D721Med (cell line): Measurements from ENCODE around the gene RRP12.
A peak's percentile ranks its signal among the peaks of the same experiment; 100 is the strongest.

Experiments
- DNase-seq: peaks from one replicate; pipeline ENCODE4 v3.0.0; 2011; ENCODE audit warnings: low spot score; ENCODE audit not compliant: insufficient read length
- FAIRE-seq: peaks from 2 replicates; lab custom pipeline; 2011; peaks lifted over from hg19 to GRCh38; lab: Jason Lieb, UNC
- TF ChIP-seq, protein P1 (sequence below): IDR thresholded peaks from 2 replicates; pipeline ENCODE4 v1.5.1; 2012; ENCODE audit warnings: mild to moderate bottlenecking, control low read depth; ENCODE audit not compliant: insufficient read depth; ENCODE audit errors: missing control alignments

Gene RRP12

DNA sequence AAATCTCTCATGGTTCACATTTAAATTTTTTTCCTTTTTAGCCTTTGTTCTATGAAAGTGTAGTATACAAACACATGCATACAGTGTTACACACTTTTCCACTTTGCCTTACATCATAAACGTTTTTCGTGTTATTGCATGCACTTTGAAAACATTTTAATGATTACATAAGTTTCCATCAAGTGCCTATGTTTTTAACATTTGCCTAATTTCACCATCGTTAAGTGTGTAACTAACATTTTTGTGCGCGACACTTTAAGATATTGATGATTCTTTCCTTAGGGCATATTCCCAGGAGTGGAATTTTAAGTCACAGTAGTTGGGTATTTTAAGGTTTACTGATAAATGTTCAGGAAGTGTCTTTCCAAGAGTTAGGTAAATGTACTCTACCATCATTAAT, 65.1 kb downstream of the RRP12 start:
- FAIRE-seq (peak; percentile 16), DNase-seq (no peak)
- TF ChIP-seq, protein P1, sequence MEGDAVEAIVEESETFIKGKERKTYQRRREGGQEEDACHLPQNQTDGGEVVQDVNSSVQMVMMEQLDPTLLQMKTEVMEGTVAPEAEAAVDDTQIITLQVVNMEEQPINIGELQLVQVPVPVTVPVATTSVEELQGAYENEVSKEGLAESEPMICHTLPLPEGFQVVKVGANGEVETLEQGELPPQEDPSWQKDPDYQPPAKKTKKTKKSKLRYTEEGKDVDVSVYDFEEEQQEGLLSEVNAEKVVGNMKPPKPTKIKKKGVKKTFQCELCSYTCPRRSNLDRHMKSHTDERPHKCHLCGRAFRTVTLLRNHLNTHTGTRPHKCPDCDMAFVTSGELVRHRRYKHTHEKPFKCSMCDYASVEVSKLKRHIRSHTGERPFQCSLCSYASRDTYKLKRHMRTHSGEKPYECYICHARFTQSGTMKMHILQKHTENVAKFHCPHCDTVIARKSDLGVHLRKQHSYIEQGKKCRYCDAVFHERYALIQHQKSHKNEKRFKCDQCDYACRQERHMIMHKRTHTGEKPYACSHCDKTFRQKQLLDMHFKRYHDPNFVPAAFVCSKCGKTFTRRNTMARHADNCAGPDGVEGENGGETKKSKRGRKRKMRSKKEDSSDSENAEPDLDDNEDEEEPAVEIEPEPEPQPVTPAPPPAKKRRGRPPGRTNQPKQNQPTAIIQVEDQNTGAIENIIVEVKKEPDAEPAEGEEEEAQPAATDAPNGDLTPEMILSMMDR = no peak

DNA sequence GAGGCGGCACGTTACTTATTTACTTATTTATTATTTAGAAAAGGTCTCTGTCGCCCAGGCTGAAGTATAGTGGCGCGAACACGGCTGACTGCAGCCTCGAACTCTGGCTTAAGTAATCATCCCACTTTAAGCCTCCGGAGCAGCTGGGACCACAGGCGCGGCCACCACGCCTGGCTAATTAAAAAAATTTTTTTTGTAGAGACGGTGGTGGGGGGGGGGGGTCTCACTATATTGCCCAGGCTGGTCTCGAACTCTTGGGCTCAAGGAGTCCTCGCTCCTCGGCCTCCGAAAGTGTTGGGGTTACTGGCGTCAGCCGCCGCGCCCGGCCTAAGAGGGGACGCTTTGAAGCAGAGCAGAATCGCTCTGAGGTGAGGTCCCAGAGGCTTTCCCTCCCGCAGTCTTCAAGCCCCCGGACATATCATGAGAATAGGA, 65.9 kb downstream of the RRP12 start:
- no peak for FAIRE-seq
- TF ChIP-seq, protein P1 = no peak
- no peak for DNase-seq

DNA sequence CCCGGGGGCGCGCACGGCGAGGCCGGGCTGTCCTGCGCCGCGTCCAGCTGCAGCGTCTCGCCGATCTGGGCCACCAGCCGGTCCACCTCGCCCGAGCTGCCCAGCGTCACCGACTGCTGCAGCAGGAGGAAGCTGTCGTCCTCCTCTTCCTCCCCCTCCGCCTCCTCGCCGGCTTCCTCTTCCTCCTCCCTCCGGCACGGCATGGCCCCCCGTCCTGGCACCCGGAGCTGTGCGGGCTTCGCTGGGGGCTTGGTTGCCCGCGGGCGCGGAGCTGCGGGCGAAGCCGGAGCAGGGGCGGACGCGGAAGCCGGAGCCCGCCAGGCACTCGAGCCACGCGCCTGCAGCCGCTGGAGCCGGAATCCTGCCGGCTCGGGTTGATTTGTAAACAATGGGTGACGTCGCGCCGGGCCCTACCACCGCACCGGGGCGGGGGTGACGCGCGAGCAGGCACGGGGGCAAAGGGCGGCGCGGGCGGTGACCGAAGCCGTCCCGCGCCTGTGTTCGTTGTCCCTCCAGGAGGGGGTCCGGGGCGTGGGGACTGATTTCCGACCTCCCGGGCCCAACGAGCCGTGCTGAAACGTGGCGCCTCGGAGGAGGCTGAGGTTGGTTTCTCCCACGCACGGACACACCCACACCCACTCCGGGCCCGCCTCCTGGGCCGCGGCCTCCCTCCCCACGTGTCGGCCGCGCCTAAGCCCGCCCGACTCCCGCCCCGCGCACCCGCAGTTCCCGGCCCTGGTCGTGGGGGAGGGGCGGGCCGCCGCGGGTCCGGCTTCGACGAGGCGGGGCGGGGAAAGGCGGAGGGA, 66.6 kb downstream of the RRP12 start, which contains the start of gene FRAT2:
Gene FRAT2, minus strand, starts transcription at position 360 of the 806 bp plus-strand sequence. Its CDS starts 157 bp downstream, at position 203.
- FAIRE-seq = no peak
- DNase-seq = peak; percentile 86
- TF ChIP-seq, protein P1 = no peak

DNA sequence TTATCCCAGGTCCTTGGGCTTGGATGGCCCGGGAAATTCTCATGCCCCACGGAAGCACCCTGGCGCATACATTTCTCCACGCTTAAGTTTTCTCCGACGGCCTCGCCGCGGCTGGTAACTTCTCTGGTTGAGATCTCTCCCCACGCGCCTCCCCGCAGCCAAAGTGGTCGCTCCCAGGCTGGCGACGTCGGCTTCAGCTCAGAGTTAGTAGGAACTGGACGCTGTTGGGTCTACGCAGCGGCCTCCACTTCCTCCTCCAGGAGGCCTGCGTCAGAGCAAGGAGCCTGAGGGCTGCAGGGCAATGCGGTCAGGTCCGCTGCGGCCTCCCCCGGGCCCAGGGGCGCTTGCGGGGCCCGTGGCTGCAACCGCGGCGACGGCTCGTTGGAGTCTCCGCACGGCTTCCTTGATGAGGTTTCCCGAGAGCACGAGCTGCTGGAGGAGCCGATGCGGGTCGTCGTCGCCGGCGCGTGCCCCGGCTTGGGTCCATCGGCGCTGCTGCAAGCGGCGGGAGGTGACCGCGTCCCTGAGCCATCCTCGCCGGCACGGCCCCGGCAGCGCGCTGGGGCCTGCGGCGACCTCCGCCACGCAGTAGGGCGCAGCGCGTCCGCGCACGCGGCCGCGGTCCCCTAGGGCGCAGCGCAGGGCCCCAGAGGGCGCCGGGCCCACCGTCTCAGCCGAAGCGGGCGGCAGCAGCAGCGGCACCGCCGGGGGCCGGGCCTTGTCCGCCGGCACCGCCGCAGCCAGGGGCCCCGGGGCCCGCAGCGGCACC, 67.4 kb downstream of the RRP12 start:
- DNase-seq (no peak), FAIRE-seq (no peak)
- TF ChIP-seq, protein P1 = no peak

DNA sequence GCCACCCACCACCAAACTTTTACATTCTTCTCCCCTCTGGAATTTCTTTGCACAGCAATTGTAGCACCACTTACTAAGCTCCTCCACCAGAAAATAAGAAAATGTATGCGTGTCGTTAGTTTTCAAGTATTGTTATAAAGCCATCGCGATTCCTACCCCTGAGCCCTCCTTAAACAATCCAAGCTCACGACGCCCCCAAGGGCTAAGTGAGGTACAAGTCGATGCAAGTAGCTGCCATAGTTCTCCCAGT, 67.9 kb downstream of the RRP12 start:
- TF ChIP-seq, protein P1 = peak; percentile 36
- no peak for FAIRE-seq
- DNase-seq = no peak

DNA sequence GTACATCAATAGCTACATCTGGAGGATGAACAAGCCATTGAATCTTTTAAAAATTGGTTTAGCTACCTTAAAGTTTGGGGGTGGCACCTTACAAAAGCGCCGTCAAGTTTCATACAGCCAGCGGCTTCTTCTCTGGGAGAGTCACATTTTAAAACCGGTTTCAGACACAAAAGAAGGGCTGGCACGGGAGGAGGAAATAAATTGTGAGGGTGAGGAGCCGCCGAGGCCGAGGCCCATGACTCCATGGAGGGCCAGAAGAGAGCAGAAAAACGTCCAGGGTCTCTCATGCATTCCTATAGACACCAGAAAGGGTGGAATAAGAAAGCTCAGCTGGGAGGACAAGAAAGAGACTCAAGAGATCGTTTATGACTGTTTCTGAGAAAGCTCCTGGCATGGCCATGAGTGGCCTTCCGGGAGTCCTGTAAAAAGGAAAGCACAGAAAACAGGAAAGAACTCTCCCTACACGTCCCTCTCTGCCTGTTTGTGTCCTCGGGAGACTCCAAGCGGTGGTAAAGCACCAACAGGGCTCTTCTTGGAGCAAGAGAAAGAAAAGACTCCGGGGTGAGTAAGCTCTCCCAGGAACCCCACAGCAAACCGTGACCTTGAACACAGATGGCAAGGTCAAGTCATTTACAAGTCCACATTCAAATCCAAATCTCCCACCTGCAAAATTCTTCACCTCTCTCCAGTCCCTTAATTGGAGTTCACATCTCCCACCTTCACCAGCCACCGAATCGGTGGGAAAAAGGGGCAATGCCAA, 68.4 kb downstream of the RRP12 start:
- DNase-seq (no peak), FAIRE-seq (no peak)
- TF ChIP-seq, protein P1 = peak; percentile 18
